IMR-90 (cell line): Measurements from ENCODE around the gene CELA3B. TPM values are rescaled to one million over a fixed set of nuclear protein-coding genes. Genes with fewer than 3 reads are reported as not detected.
"Not testable (repeated sequence)": the region's sequence is repeated elsewhere in the genome, so short reads cannot be mapped to it uniquely, and the experiment has no call there.

ENCODE experiments used
- ATAC-seq: fragments of 200-7000 bp; cut with Tn5 transposase; 2 replicates; pipeline ENCODE4 v1.9.1; 2020; ENCODE audit warnings: low read depth, mild to moderate bottlenecking, moderate library complexity
- BruUV-seq: library from RNA; stranded (reverse); fragments of 400-500 nt; replicated peaks from 2 replicates; lab custom pipeline; 2021; lab: Mats Ljungman, UMichigan
- CTCF ChIA-PET: fragments of 300-600 bp; formaldehyde crosslinking; extraction: SDS; loops from one replicate; lab custom pipeline; 2021; ENCODE audit warnings: antibody characterized with exemption; lab: Yijun Ruan, JAX
- POLR2A ChIA-PET: fragments of 300-600 bp; sonication (Branson Sonifier 250); formaldehyde crosslinking; loops from one replicate; lab custom pipeline; 2022; ENCODE audit warnings: antibody characterized with exemption; ENCODE audit not compliant: unreplicated experiment; lab: Charles Lee
- DNase-seq: peaks from one replicate; pipeline ENCODE4 v3.0.0; 2013
- H2AFZ ChIP-seq: replicated peaks from 2 replicates; pipeline ENCODE3; 2013; ENCODE audit warnings: low read length, mild to moderate bottlenecking; ENCODE audit not compliant: poor library complexity
- H2AK5ac ChIP-seq: 2 replicates; pipeline ENCODE4 v1.6.1; 2013; ENCODE audit warnings: low read depth, low read length, inconsistent platforms
- H2AK9ac ChIP-seq: replicated peaks from 2 replicates; pipeline ENCODE3; 2013; ENCODE audit warnings: mild to moderate bottlenecking, low read depth, low read length, moderate library complexity; ENCODE audit not compliant: poor library complexity
- H2BK120ac ChIP-seq: 2 replicates; pipeline ENCODE4 v1.6.1; 2013; ENCODE audit warnings: low read depth, low read length, inconsistent platforms
- H2BK15ac ChIP-seq: 3 replicates; pipeline ENCODE4 v1.6.1; 2013; ENCODE audit warnings: low read depth, low read length, inconsistent platforms
- H2BK20ac ChIP-seq: 2 replicates; pipeline ENCODE4 v1.6.1; 2013; ENCODE audit warnings: low read depth, mild to moderate bottlenecking, inconsistent platforms, low read length, moderate library complexity
- H2BK5ac ChIP-seq: 2 replicates; pipeline ENCODE4 v1.6.1; 2013; ENCODE audit warnings: mild to moderate bottlenecking, low read depth, low read length, inconsistent platforms; ENCODE audit not compliant: poor library complexity, severe bottlenecking
- H3K14ac ChIP-seq: replicated peaks from 2 replicates; pipeline ENCODE4 v1.6.1; 2013; ENCODE audit warnings: low read depth, low read length, inconsistent platforms
- H3K18ac ChIP-seq: 2 replicates; pipeline ENCODE4 v1.6.1; 2013; ENCODE audit warnings: low read depth, low read length, control low read depth
- H3K23ac ChIP-seq: 2 replicates; pipeline ENCODE4 v1.6.1; 2013; ENCODE audit warnings: low read depth, low read length, inconsistent platforms
- H3K27ac ChIP-seq: 2 replicates; pipeline ENCODE4 v1.5.1; 2013; ENCODE audit warnings: mild to moderate bottlenecking, control low read depth, low read length; ENCODE audit not compliant: insufficient read depth
- H3K27me3 ChIP-seq: 2 replicates; pipeline ENCODE4 v1.6.1; 2013; ENCODE audit warnings: low read length; ENCODE audit not compliant: control insufficient read depth, insufficient read depth
- H3K36me3 ChIP-seq: 2 replicates; pipeline ENCODE4 v1.6.1; 2013; ENCODE audit warnings: low read length, mixed read lengths; ENCODE audit not compliant: control insufficient read depth, insufficient read depth
- H3K4ac ChIP-seq: 2 replicates; pipeline ENCODE4 v1.6.1; 2013; ENCODE audit warnings: low read depth, low read length, inconsistent platforms
- H3K4me1 ChIP-seq: 2 replicates; pipeline ENCODE4 v1.6.1; 2013; ENCODE audit warnings: low read length, mixed read lengths; ENCODE audit not compliant: control insufficient read depth, insufficient read depth
- H3K4me2 ChIP-seq: 2 replicates; pipeline ENCODE4 v1.6.1; 2013; ENCODE audit warnings: low read depth, mild to moderate bottlenecking, control low read depth, low read length, moderate library complexity
- H3K4me3 ChIP-seq: 2 replicates; pipeline ENCODE4 v1.5.1; 2013; ENCODE audit warnings: low read depth, mild to moderate bottlenecking, control low read depth, low read length, moderate library complexity; ENCODE audit not compliant: insufficient read depth
- H3K56ac ChIP-seq: 2 replicates; pipeline ENCODE4 v1.6.1; 2013; ENCODE audit warnings: low read length, inconsistent platforms; ENCODE audit not compliant: insufficient read depth; ENCODE audit errors: extremely low read depth
- H3K79me1 ChIP-seq, 2 experiments: 2 replicates each; pipeline ENCODE4 v1.6.1; 2013; ENCODE audit warnings: low read length in 2 of 2, inconsistent platforms in 1 of 2, low read depth in 1 of 2
- H3K9ac ChIP-seq: 2 replicates; pipeline ENCODE4 v1.6.1; 2013; ENCODE audit warnings: low read depth, low read length, control low read depth
- H3K9me1 ChIP-seq: 2 replicates; pipeline ENCODE4 v1.6.1; 2013; ENCODE audit warnings: low read length, inconsistent platforms; ENCODE audit not compliant: insufficient read depth
- H3K9me3 ChIP-seq: 2 replicates; pipeline ENCODE4 v1.6.1; 2013; ENCODE audit warnings: low read length; ENCODE audit not compliant: control insufficient read depth, insufficient read depth
- H4K20me1 ChIP-seq: 2 replicates; pipeline ENCODE4 v1.6.1; 2013; ENCODE audit warnings: low read length, inconsistent platforms; ENCODE audit not compliant: insufficient read depth
- H4K5ac ChIP-seq: 2 replicates; pipeline ENCODE4 v1.6.1; 2013; ENCODE audit warnings: mild to moderate bottlenecking, low read depth, low read length, control low read depth
- H4K8ac ChIP-seq, 2 experiments: 2 replicates each; pipeline ENCODE4 v1.6.1; 2013; ENCODE audit warnings: low read depth in 2 of 2, low read length in 2 of 2, control low read depth in 1 of 2, inconsistent platforms in 1 of 2
- H4K91ac ChIP-seq: 2 replicates; pipeline ENCODE4 v1.6.1; 2013; ENCODE audit warnings: low read depth, low read length, inconsistent platforms; ENCODE audit not compliant: insufficient read depth
- WGBS, 2 experiments: methylation state at CpG; one replicate each; pipeline versions ENCODE4 v1.1.5 to v1.1.7; 2013; ENCODE audit warnings: missing lambda C conversion rate in 2 of 2; ENCODE audit not compliant: insufficient read length in 1 of 2; ENCODE audit errors: extremely low coverage in 2 of 2; 5-methylcytosine and 5-hydroxymethylcytosine counted together
- dilution Hi-C: fragments of 300-500 bp; cut with HindIII; formaldehyde crosslinking; loops from one replicate; pipeline ENCODE4 v1.14.3; 2018; ENCODE audit warnings: low sequenced_read_pairs; ENCODE audit not compliant: unreplicated experiment
- in situ Hi-C: fragments of 300-500 bp; cut with MboI; formaldehyde crosslinking; loops from 3 replicates; pipeline ENCODE4 v1.14.3; 2019; ENCODE audit warnings: low sequenced_read_pairs, inconsistent platforms, mixed read lengths
- intact Hi-C: fragments of 100-400 bp; cut with micrococcal nuclease; formaldehyde crosslinking; loops from 2 replicates; pipeline ENCODE4 v1.10.0; 2022
- polyA plus RNA-seq, 3 experiments: library from polyadenylated mRNA; depleted of rRNA; stranded (reverse); fragments of >200 nt; gene quantifications; 2 replicates each; pipeline ENCODE4 v1.2.3, GENCODE V29; 2012; ENCODE audit warnings: low replicate concordance in 1 of 3
- total RNA-seq: library from RNA; depleted of rRNA; stranded (reverse); fragments of >200 nt; gene quantifications from 2 replicates; pipeline ENCODE4 v1.2.3, GENCODE V29; 2012

The CELA3B gene
- total and polyA plus RNA-seq, 2 of the 4 experiments (the other 2 are of a cell fraction) = not detected

DNA sequence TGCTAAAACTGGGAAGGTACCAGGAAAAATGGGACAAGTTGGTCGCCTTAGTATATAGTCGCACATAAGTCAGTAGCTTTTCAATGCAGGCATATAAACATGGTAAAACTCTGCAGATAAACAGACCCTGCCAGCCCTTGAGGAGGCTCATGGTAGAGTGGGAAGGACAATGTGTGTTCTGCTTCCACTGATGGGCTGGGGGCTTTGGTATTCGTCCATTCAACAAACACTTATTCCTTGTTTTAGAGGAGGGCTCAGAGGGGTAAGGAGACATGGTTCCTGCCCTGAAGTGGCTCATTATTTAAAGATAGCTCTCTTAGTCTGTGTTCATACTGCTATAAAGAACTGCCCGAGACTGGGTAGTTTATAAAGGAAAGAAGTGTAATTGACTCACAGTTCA lies 35.9 kb downstream of the CELA3B start:
- in situ Hi-C loops, H3K9me1 ChIP-seq, BruUV-seq, H2AK5ac ChIP-seq, H3K4me3 ChIP-seq, CTCF ChIA-PET, H3K18ac ChIP-seq, H3K23ac ChIP-seq, H2AK9ac ChIP-seq, H3K56ac ChIP-seq, H3K9me3 ChIP-seq, H3K4me2 ChIP-seq, H3K4ac ChIP-seq, H2AFZ ChIP-seq, H3K27ac ChIP-seq, H4K5ac ChIP-seq, DNase-seq, H3K27me3 ChIP-seq, H3K36me3 ChIP-seq, H3K4me1 ChIP-seq, H2BK120ac ChIP-seq, H3K79me1 ChIP-seq, H2BK15ac ChIP-seq, H3K14ac ChIP-seq, dilution Hi-C loops, H2BK20ac ChIP-seq, H4K91ac ChIP-seq, H3K9ac ChIP-seq, H2BK5ac ChIP-seq, H4K20me1 ChIP-seq, H4K8ac ChIP-seq, ATAC-seq: not testable (repeated sequence)
- intact Hi-C loops = loop anchor here (10.0 kb wide), 1 partner anchor 262 kb away; no protein-coding TSS in a partner anchor
- POLR2A ChIA-PET = interaction anchor here (0.6 kb wide), 1 partner anchor 13 kb away, joined by 3 read pairs; no protein-coding TSS in a partner anchor
- no CpG with 5 or more reads among the region's 4 CpGs for WGBS, 2 experiments

DNA sequence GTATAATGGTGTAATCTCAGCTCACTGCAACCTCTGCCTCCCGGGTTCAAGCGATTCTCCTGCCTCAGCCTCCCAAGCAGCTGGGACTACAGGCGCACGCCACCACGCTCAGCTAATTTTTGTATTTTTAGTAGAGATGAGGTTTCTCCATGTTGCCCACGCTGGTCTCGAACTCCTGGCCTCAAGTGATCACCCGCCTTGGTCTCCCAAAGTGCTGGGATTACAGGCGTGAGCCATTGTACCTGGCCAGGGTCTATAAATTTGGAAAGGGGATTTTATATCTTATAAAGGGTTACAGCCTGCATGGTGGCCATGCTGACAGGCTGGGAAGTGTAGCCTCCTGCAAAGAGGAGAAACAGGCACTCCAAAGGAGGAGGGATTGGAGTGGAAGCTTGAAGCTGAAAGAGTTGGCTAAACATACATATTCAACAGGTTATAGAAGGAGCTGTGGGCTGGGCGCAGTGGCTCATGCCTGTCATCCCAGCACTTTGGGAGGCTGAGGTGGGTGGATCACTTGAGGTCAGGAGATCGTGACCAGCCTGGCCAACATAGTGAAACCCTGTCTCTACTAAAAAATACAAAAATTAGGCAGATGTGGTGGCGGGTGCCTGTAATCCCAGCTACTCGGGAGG lies 37.9 kb downstream of the CELA3B start:
- H2AFZ ChIP-seq, H3K14ac ChIP-seq, H2AK5ac ChIP-seq, CTCF ChIA-PET, H4K5ac ChIP-seq, dilution Hi-C loops, H2BK20ac ChIP-seq, H3K4me2 ChIP-seq, H3K4me3 ChIP-seq, BruUV-seq, H2AK9ac ChIP-seq, H3K18ac ChIP-seq, H2BK15ac ChIP-seq, H3K36me3 ChIP-seq, H3K56ac ChIP-seq, ATAC-seq, H2BK5ac ChIP-seq, H3K4me1 ChIP-seq, H3K27ac ChIP-seq, H3K23ac ChIP-seq, H3K4ac ChIP-seq, in situ Hi-C loops, H3K9me3 ChIP-seq, H3K9me1 ChIP-seq, H3K9ac ChIP-seq, H4K91ac ChIP-seq, H3K27me3 ChIP-seq, H4K20me1 ChIP-seq, DNase-seq, H4K8ac ChIP-seq, H2BK120ac ChIP-seq, POLR2A ChIA-PET, H3K79me1 ChIP-seq: not testable (repeated sequence)
- intact Hi-C loops = loop anchor here (10.0 kb wide), 1 partner anchor 260 kb away; no protein-coding TSS in a partner anchor
- WGBS, 2 experiments = 93% methylated on average over 6 of the region's 13 CpGs; no CpG with 5 or more reads in 1 of the 2 experiments
